ENCODE data around the gene ADAP1. TPM values are rescaled to one million over a fixed set of nuclear protein-coding genes. Genes with fewer than 3 reads are reported as not detected.

ADAP1 gene
- polyA plus RNA-seq, 1 donor (not counting 4 experiments of a cell fraction or from before 2014, with no cell fraction given), result 4.3 TPM

DNA sequence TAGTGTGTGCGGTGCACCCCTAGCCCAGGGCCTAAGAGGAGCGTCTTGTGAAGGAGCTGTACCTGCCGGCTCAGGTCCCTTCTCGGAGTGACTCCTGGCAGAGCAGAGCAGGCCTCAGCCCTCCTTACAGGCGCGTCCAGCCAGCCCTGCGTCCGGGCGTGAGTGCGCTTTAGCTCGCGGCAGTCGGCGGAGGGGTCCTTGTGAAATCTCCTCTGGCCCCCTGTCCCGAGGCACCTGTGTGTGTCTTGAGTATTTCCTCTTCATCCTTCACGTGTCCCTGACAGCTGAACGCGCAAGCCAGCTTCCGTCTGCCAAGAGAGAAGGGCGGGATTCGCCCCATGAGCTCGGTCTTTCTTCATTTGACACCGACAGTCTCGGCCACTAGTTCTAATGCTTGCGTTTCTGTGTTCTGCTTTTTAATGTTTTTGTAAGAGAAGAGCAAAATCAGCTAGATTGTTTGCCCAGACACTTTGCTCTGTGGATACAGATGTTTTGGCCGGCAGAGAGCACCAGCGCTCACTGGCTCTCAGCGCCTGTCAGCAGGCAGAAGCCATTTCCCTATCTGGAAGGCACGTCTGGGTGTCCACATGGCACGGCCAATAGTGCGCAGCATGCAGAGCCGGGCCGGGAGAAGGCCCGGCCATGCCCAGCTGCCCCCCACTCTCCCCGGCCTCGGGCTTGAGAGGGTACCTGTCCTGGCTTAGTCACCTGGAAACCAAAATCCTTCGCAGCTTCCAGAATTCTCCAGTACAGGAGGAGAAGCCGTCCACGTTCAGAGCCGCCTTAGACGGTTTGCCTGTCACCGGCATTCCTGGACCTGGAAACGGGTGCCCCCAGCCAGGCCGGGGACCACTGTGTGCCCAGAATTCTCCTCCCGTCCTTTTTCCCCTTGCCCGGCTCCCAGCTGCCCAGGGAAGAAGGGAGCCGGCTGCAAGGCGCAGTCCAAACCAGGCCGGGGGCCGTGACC lies 71.1 kb downstream of the ADAP1 start:
- Histone ChIP-seq H3K9me1 (ENCODE audit: control insufficient read depth, extremely low read depth, insufficient read depth, low read length) (no peaks in the 10 kb centered on the region), H4K20me1 (ENCODE audit: control insufficient read depth, extremely low read depth, insufficient read depth, low read length) (peaks cover 11% of the 10 kb centered on the region), H3K4me2 (ENCODE audit: control insufficient read depth, extremely low read depth, insufficient read depth, low read depth, low read length) (no peak overlapping the region), H3K9ac (ENCODE audit: control insufficient read depth, extremely low read depth, insufficient read depth, low read length) (no peak overlapping the region), H3K27ac (ENCODE audit: control insufficient read depth, insufficient read depth, low read length) (no peak overlapping the region), H2AFZ (ENCODE audit: control insufficient read depth, low read length) (no peak overlapping the region), H3K9me3 (ENCODE audit: control insufficient read depth, low read depth, low read length) (no peaks in the 10 kb centered on the region), H3K27me3 (ENCODE audit: control insufficient read depth, extremely low read depth, insufficient read depth, low read length) (no peaks in the 10 kb centered on the region), H3K4me1 (ENCODE audit: control insufficient read depth, extremely low read depth, insufficient read depth, low read length) (peaks cover 6% of the 10 kb centered on the region), H3K36me3 (ENCODE audit: control insufficient read depth in 2 of 2, extremely low read depth in 1 of 2, insufficient read depth in 2 of 2, low read length in 2 of 2) (peaks cover 16 to 25% of the 10 kb centered on the region in 2 experiments), H3K4me3 (ENCODE audit: control insufficient read depth in 2 of 3, extremely low read depth in 1 of 3, insufficient read depth in 2 of 3, low read depth in 1 of 3, low read length in 3 of 3) (no peak overlapping the region), H3K79me2 (ENCODE audit: control insufficient read depth, insufficient read depth, low read length) (peaks cover 96% of the 10 kb centered on the region)
- DNase-seq (ENCODE audit: low read depth, low spot score) (no peak), FAIRE-seq (no peak)
- TF ChIP-seq EZH2 (IDR thresholded peaks at IDR 0.05; ENCODE audit: low read length), result no peak
- TF ChIP-seq, protein P1, sequence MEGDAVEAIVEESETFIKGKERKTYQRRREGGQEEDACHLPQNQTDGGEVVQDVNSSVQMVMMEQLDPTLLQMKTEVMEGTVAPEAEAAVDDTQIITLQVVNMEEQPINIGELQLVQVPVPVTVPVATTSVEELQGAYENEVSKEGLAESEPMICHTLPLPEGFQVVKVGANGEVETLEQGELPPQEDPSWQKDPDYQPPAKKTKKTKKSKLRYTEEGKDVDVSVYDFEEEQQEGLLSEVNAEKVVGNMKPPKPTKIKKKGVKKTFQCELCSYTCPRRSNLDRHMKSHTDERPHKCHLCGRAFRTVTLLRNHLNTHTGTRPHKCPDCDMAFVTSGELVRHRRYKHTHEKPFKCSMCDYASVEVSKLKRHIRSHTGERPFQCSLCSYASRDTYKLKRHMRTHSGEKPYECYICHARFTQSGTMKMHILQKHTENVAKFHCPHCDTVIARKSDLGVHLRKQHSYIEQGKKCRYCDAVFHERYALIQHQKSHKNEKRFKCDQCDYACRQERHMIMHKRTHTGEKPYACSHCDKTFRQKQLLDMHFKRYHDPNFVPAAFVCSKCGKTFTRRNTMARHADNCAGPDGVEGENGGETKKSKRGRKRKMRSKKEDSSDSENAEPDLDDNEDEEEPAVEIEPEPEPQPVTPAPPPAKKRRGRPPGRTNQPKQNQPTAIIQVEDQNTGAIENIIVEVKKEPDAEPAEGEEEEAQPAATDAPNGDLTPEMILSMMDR (optimal IDR thresholded peaks at IDR 0.05 in 1 of 3, IDR thresholded peaks at IDR 0.05 in 1 of 3, conservative IDR thresholded peaks at IDR 0.05 in 1 of 3; ENCODE audit: extremely low read depth in 1 of 3, insufficient read depth in 2 of 3, low read length in 3 of 3), result peak in 1 of 3 experiments; percentile 12
- dilution Hi-C loops (cut with MboI; ENCODE audit: extremely low pct_ligation_motif_present, low sequenced_read_pairs), result no loop called here

DNA sequence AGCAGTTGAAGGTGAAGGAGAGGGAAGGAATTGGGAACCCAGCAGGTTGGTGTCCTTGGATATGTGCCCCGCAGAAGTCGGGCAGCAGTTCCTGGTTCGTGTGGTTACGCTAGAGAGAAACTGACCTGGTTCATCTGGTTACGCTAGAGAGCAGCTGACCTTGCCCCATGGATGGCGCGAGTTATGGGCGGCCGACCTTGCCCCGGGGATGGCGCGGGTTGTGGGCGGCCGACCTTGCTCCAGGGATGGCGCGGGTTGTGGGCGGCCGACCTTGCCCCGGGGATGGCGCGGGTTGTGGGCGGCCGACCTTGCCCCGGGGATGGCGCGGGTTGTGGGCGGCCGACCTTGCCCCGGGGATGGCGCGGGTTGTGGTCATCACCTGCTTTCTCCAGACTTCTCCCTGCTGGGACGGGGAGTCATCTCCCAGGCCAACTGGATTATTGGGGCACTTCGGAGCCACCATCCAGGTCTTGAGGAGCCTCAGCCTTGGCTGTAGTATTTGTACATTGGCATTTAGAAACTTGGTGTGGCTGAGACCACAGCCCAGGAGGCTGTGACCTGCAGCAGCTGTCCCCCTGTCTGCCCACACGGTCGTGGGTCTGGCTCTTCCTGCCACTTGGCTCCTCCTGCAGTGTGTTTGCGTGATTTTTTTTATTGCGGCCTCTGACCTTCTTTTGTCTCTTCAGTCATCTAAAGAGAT lies 72.0 kb downstream of the ADAP1 start:
- H3K9me1 ChIP-seq (ENCODE audit: control insufficient read depth, extremely low read depth, insufficient read depth, low read length), result no peaks in the 10 kb centered on the region
- no peak for TF ChIP-seq EZH2 (IDR thresholded peaks at IDR 0.05; ENCODE audit: low read length)
- TF ChIP-seq, protein P1 (optimal IDR thresholded peaks at IDR 0.05 in 1 of 3, IDR thresholded peaks at IDR 0.05 in 1 of 3, conservative IDR thresholded peaks at IDR 0.05 in 1 of 3; ENCODE audit: extremely low read depth in 1 of 3, insufficient read depth in 2 of 3, low read length in 3 of 3), result no peak
- H3K27ac ChIP-seq (ENCODE audit: control insufficient read depth, insufficient read depth, low read length), result no peak overlapping the region
- dilution Hi-C loops (cut with MboI; ENCODE audit: extremely low pct_ligation_motif_present, low sequenced_read_pairs), result no loop called here
- H3K9me3 ChIP-seq (ENCODE audit: control insufficient read depth, low read depth, low read length), result no peaks in the 10 kb centered on the region
- peaks cover 11% of the 10 kb centered on the region for H3K4me1 ChIP-seq (ENCODE audit: control insufficient read depth, extremely low read depth, insufficient read depth, low read length)
- H3K9ac ChIP-seq (ENCODE audit: control insufficient read depth, extremely low read depth, insufficient read depth, low read length), result no peak overlapping the region
- H3K36me3 ChIP-seq (ENCODE audit: control insufficient read depth in 2 of 2, extremely low read depth in 1 of 2, insufficient read depth in 2 of 2, low read length in 2 of 2), result peaks cover 10 to 23% of the 10 kb centered on the region in 2 experiments
- no peak for FAIRE-seq
- H2AFZ ChIP-seq (ENCODE audit: control insufficient read depth, low read length), result no peak overlapping the region
- H3K79me2 ChIP-seq (ENCODE audit: control insufficient read depth, insufficient read depth, low read length), result peaks cover 95% of the 10 kb centered on the region
- no peak overlapping the region for H3K4me3 ChIP-seq (ENCODE audit: control insufficient read depth in 2 of 3, extremely low read depth in 1 of 3, insufficient read depth in 2 of 3, low read depth in 1 of 3, low read length in 3 of 3)
- peaks cover 11% of the 10 kb centered on the region for H4K20me1 ChIP-seq (ENCODE audit: control insufficient read depth, extremely low read depth, insufficient read depth, low read length)
- no peaks in the 10 kb centered on the region for H3K27me3 ChIP-seq (ENCODE audit: control insufficient read depth, extremely low read depth, insufficient read depth, low read length)
- H3K4me2 ChIP-seq (ENCODE audit: control insufficient read depth, extremely low read depth, insufficient read depth, low read depth, low read length), result no peak overlapping the region
- no peak for DNase-seq (ENCODE audit: low read depth, low spot score)

All from keratinocyte (primary cell).